ENCODE data around the gene KRTAP12-3.
A peak's percentile ranks its signal among the peaks of the same experiment; 100 is the strongest.
"Not testable (repeated sequence)": the region's sequence is repeated elsewhere in the genome, so short reads cannot be mapped to it uniquely, and the experiment has no call there.

The KRTAP12-3 gene

GRCh38 chr21:44657635-44658540, at the start of gene KRTAP12-3:
KRTAP12-3 (plus strand) TSS chr21:44657932; CDS start chr21:44657980, 48 bp downstream.
- DNase-seq: peak; percentile 63

- no peak for DNase-seq
Measured at GRCh38 chr21:44609193-44609592, 48.5 kb upstream of the KRTAP12-3 start.

GRCh38 chr21:44610157-44610843, 47.4 kb upstream of the KRTAP12-3 start:
- DNase-seq: not testable (repeated sequence)

- DNase-seq: no peak
Measured at GRCh38 chr21:44611551-44611950, 46.2 kb upstream of the KRTAP12-3 start.

GRCh38 chr21:44612029-44612486, 45.7 kb upstream of the KRTAP12-3 start, which contains the start of gene KRTAP10-8:
KRTAP10-8 (plus strand) TSS chr21:44612079; CDS start chr21:44612101, 22 bp downstream.
- DNase-seq: no peak

GRCh38 chr21:44612669-44613229, 45.0 kb upstream of the KRTAP12-3 start:
- no peak for DNase-seq

- no peak for DNase-seq
Measured at GRCh38 chr21:44613386-44614155, 44.2 kb upstream of the KRTAP12-3 start.

GRCh38 chr21:44614161-44614631, 43.5 kb upstream of the KRTAP12-3 start:
- no peak for DNase-seq

GRCh38 chr21:44614961-44615391, 42.8 kb upstream of the KRTAP12-3 start:
- DNase-seq: no peak

- no peak for DNase-seq
Measured at GRCh38 chr21:44615466-44615865, 42.3 kb upstream of the KRTAP12-3 start.

- no peak for DNase-seq
Measured at GRCh38 chr21:44615911-44616590, 41.7 kb upstream of the KRTAP12-3 start.

GRCh38 chr21:44616591-44616926, 41.2 kb upstream of the KRTAP12-3 start:
- no peak for DNase-seq

GRCh38 chr21:44617071-44617501, 40.6 kb upstream of the KRTAP12-3 start:
- no peak for DNase-seq

GRCh38 chr21:44618504-44618903, 39.2 kb upstream of the KRTAP12-3 start:
- DNase-seq: no peak

- DNase-seq: peak; percentile 48
Measured at GRCh38 chr21:44618909-44619308, 38.8 kb upstream of the KRTAP12-3 start.

- DNase-seq: no peak
Measured at GRCh38 chr21:44619886-44620285, 37.8 kb upstream of the KRTAP12-3 start.

- DNase-seq: no peak
Measured at GRCh38 chr21:44623575-44623974, 34.2 kb upstream of the KRTAP12-3 start.

- no peak for DNase-seq
Measured at GRCh38 chr21:44625756-44626155, 32.0 kb upstream of the KRTAP12-3 start.

- no peak for DNase-seq
Measured at GRCh38 chr21:44626262-44626661, 31.5 kb upstream of the KRTAP12-3 start.

- DNase-seq: no peak
Measured at GRCh38 chr21:44626673-44627143, 31.0 kb upstream of the KRTAP12-3 start, which contains the start of gene KRTAP10-9. KRTAP10-9 (plus strand) TSS chr21:44627093; CDS start chr21:44627172, 79 bp downstream.

GRCh38 chr21:44627181-44627822, 30.4 kb upstream of the KRTAP12-3 start:
- not testable (repeated sequence) for DNase-seq

All from activated T-cell treated with anti-CD3 and anti-CD28 coated beads, Interleukin-2, amount 50 U/mL, for 1 hour (primary cell).